Measurements from ENCODE around the gene ADGRL3. TPM values are rescaled to one million over a fixed set of nuclear protein-coding genes. Genes with fewer than 3 reads are reported as not detected.

The ADGRL3 gene
- total RNA-seq, 1 donor from 2014 or later: 31.3 TPM

GRCh38 chr4:61298178-61298740 is 98.1 kb downstream of the ADGRL3 start:
- Histone ChIP-seq H3K4me2 (ENCODE audit: low read length) (no peak overlapping the region), H3K27me3 (ENCODE audit: insufficient read depth, low read length) (no peaks in the 10 kb centered on the region), H3K4me1 (ENCODE audit: insufficient read depth, low read length) (no peaks in the 10 kb centered on the region), H3K79me2 (ENCODE audit: insufficient read depth, low read length) (no peaks in the 10 kb centered on the region), H3K9me3 (ENCODE audit: insufficient read depth, low read depth, low read length) (no peaks in the 10 kb centered on the region), H3K27ac (ENCODE audit: low read depth, low read length) (no peak overlapping the region), H3K36me3 (ENCODE audit: insufficient read depth, low read length) (no peaks in the 10 kb centered on the region), H3K9ac (ENCODE audit: low read length) (no peak overlapping the region), H4K20me1 (ENCODE audit: insufficient read depth, low read length) (no peaks in the 10 kb centered on the region), H3K4me3 (ENCODE audit: insufficient read depth, low read depth, low read length) (no peak overlapping the region), H2AFZ (ENCODE audit: low read depth, low read length) (no peak overlapping the region)
- no peak overlapping the region for H3K27ac Mint-ChIP-seq (ENCODE audit: unreplicated experiment)
- TF ChIP-seq, protein P1, sequence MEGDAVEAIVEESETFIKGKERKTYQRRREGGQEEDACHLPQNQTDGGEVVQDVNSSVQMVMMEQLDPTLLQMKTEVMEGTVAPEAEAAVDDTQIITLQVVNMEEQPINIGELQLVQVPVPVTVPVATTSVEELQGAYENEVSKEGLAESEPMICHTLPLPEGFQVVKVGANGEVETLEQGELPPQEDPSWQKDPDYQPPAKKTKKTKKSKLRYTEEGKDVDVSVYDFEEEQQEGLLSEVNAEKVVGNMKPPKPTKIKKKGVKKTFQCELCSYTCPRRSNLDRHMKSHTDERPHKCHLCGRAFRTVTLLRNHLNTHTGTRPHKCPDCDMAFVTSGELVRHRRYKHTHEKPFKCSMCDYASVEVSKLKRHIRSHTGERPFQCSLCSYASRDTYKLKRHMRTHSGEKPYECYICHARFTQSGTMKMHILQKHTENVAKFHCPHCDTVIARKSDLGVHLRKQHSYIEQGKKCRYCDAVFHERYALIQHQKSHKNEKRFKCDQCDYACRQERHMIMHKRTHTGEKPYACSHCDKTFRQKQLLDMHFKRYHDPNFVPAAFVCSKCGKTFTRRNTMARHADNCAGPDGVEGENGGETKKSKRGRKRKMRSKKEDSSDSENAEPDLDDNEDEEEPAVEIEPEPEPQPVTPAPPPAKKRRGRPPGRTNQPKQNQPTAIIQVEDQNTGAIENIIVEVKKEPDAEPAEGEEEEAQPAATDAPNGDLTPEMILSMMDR (IDR thresholded peaks at IDR 0.05; ENCODE audit: insufficient read depth, low read depth, low read length): no peak
- TF ChIP-seq EZH2 (IDR thresholded peaks at IDR 0.05; ENCODE audit: insufficient read depth, low read length): no peak
- no peaks in the 10 kb centered on the region for H3K36me3 Mint-ChIP-seq (ENCODE audit: low read depth, unreplicated experiment)
- FAIRE-seq (no peak), DNase-seq (ENCODE audit: low read depth) (no peak)
- H3K4me3 Mint-ChIP-seq (ENCODE audit: unreplicated experiment): no peak overlapping the region
- H3K9me3 Mint-ChIP-seq (ENCODE audit: unreplicated experiment): no peaks in the 10 kb centered on the region
- H3K27me3 Mint-ChIP-seq (ENCODE audit: low read depth, unreplicated experiment): no peaks in the 10 kb centered on the region
- H3K4me1 Mint-ChIP-seq (ENCODE audit: low read depth, unreplicated experiment): peaks cover 10% of the 10 kb centered on the region

- peaks cover 10% of the 10 kb centered on the region for H3K4me1 Mint-ChIP-seq (ENCODE audit: low read depth, unreplicated experiment)
- Histone ChIP-seq H3K36me3 (ENCODE audit: insufficient read depth, low read length) (no peaks in the 10 kb centered on the region), H3K27ac (ENCODE audit: low read depth, low read length) (no peak overlapping the region), H3K27me3 (ENCODE audit: insufficient read depth, low read length) (no peaks in the 10 kb centered on the region), H3K4me1 (ENCODE audit: insufficient read depth, low read length) (no peaks in the 10 kb centered on the region), H3K4me2 (ENCODE audit: low read length) (no peak overlapping the region), H3K9me3 (ENCODE audit: insufficient read depth, low read depth, low read length) (no peaks in the 10 kb centered on the region), H4K20me1 (ENCODE audit: insufficient read depth, low read length) (no peaks in the 10 kb centered on the region), H2AFZ (ENCODE audit: low read depth, low read length) (no peak overlapping the region), H3K4me3 (ENCODE audit: insufficient read depth, low read depth, low read length) (no peak overlapping the region), H3K9ac (ENCODE audit: low read length) (no peak overlapping the region), H3K79me2 (ENCODE audit: insufficient read depth, low read length) (no peaks in the 10 kb centered on the region)
- H3K4me3 Mint-ChIP-seq (ENCODE audit: unreplicated experiment): no peak overlapping the region
- H3K9me3 Mint-ChIP-seq (ENCODE audit: unreplicated experiment): no peaks in the 10 kb centered on the region
- no peaks in the 10 kb centered on the region for H3K27me3 Mint-ChIP-seq (ENCODE audit: low read depth, unreplicated experiment)
- FAIRE-seq (no peak), DNase-seq (ENCODE audit: low read depth) (no peak)
- no peaks in the 10 kb centered on the region for H3K36me3 Mint-ChIP-seq (ENCODE audit: low read depth, unreplicated experiment)
- TF ChIP-seq EZH2 (IDR thresholded peaks at IDR 0.05; ENCODE audit: insufficient read depth, low read length): no peak
- no peak overlapping the region for H3K27ac Mint-ChIP-seq (ENCODE audit: unreplicated experiment)
These were observed 99.2 kb downstream of the ADGRL3 start for GRCh38 chr4:61299316-61299715.

DNA sequence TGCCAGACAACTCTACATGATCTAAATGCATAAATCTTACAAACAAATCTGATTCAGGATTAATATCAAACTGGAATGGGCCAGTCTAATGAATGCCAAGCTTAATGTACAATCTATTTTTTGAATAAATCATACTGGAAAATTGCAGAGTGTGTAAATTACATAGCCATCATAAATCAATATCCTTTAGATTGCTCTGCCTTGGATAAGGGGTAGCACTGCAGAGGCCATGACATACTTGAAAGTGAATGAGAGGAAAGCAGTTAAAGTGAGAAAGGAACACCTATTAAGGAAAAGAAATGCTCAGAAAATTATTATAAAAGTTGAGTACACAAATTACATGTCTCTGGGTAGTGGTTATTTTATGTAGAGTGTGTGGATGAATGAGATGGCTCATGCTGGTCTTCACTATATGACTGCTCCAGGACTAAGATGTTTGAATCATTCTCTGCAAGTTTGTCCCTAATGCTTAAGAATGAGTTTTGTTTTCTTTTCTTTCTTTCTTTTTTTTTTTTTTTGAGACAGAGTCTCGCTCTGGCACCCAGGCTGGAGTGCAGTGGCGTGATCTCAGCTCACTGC is 100.2 kb downstream of the ADGRL3 start:
- no peak overlapping the region for H3K27ac ChIP-seq (ENCODE audit: low read depth, low read length)
- no peaks in the 10 kb centered on the region for H3K4me1 ChIP-seq (ENCODE audit: insufficient read depth, low read length)
- Mint-ChIP-seq H3K4me1 (ENCODE audit: low read depth, unreplicated experiment) (peaks cover 13% of the 10 kb centered on the region), H3K27ac (ENCODE audit: unreplicated experiment) (no peak overlapping the region), H3K36me3 (ENCODE audit: low read depth, unreplicated experiment) (no peaks in the 10 kb centered on the region), H3K27me3 (ENCODE audit: low read depth, unreplicated experiment) (no peaks in the 10 kb centered on the region), H3K9me3 (ENCODE audit: unreplicated experiment) (no peaks in the 10 kb centered on the region), H3K4me3 (ENCODE audit: unreplicated experiment) (no peak overlapping the region)
- H2AFZ ChIP-seq (ENCODE audit: low read depth, low read length): no peak overlapping the region
- no peaks in the 10 kb centered on the region for H3K36me3 ChIP-seq (ENCODE audit: insufficient read depth, low read length)
- no peaks in the 10 kb centered on the region for H4K20me1 ChIP-seq (ENCODE audit: insufficient read depth, low read length)
- H3K27me3 ChIP-seq (ENCODE audit: insufficient read depth, low read length): no peaks in the 10 kb centered on the region
- no peaks in the 10 kb centered on the region for H3K79me2 ChIP-seq (ENCODE audit: insufficient read depth, low read length)
- DNase-seq (ENCODE audit: low read depth) (no peak), FAIRE-seq (no peak)
- no peak overlapping the region for H3K4me3 ChIP-seq (ENCODE audit: insufficient read depth, low read depth, low read length)
- TF ChIP-seq, protein P1 (IDR thresholded peaks at IDR 0.05; ENCODE audit: insufficient read depth, low read depth, low read length): no peak
- TF ChIP-seq EZH2 (IDR thresholded peaks at IDR 0.05; ENCODE audit: insufficient read depth, low read length): no peak
- no peaks in the 10 kb centered on the region for H3K9me3 ChIP-seq (ENCODE audit: insufficient read depth, low read depth, low read length)
- no peak overlapping the region for H3K4me2 ChIP-seq (ENCODE audit: low read length)
- H3K9ac ChIP-seq (ENCODE audit: low read length): no peak overlapping the region
